Panc1 (cell line): ENCODE measurements around the gene LRRC61.

Source experiments
- CTCF ChIP-seq: fragments of 450-650 bp; IDR thresholded peaks from 2 replicates; pipeline ENCODE4 v1.5.1; 2017; ENCODE audit warnings: mild to moderate bottlenecking
- POLR2AphosphoS5 ChIP-seq: IDR thresholded peaks from 2 replicates; pipeline ENCODE4 v1.6.1; 2012; ENCODE audit warnings: mild to moderate bottlenecking, low read depth, low read length, moderate library complexity
- REST ChIP-seq, 2 experiments: IDR thresholded peaks; 2 replicates each; pipeline ENCODE4 v1.6.1; 2011 to 2012; ENCODE audit warnings: low read depth in 2 of 2, control low read depth in 1 of 2, low read length in 1 of 2, mild to moderate bottlenecking in 1 of 2, moderate library complexity in 1 of 2; ENCODE audit not compliant: insufficient read depth in 1 of 2
- TCF7L2 ChIP-seq: IDR thresholded peaks from 2 replicates; pipeline ENCODE4 v1.6.1; 2011; ENCODE audit warnings: mild to moderate bottlenecking, low read depth, low read length, inconsistent platforms

GRCh38 chr7:150357771-150358427 is 34.7 kb downstream of the LRRC61 start:
- no peak for TF ChIP-seq CTCF
- no peak for TF ChIP-seq REST (IDR thresholded peaks at IDR 0.05; ENCODE audit: insufficient read depth in 1 of 2, low read depth in 2 of 2, low read length in 1 of 2)
- TF ChIP-seq POLR2AphosphoS5 = no peak
- no peak for TF ChIP-seq TCF7L2
